Neural progenitor cell (in vitro differentiated cells): Measurements from ENCODE around the gene C6orf89. TPM values are rescaled to one million over a fixed set of nuclear protein-coding genes. Genes with fewer than 3 reads are reported as not detected.

Source experiments
- DNase-seq: peaks from one replicate; pipeline ENCODE4 v3.0.0-alpha.2; 2016; ENCODE audit warnings: low spot score
- H2AFZ ChIP-seq: fragments of 200-600 bp; sonication (generic); replicated peaks from 2 replicates; pipeline ENCODE4 v1.6.1; 2016; ENCODE audit warnings: antibody characterized with exemption
- H3F3A ChIP-seq: fragments of 200-600 bp; sonication (generic); 2 replicates; pipeline ENCODE4 v1.6.1; 2016; ENCODE audit warnings: antibody characterized with exemption, low read depth
- H3K27ac ChIP-seq: fragments of 200-600 bp; sonication (generic); 2 replicates; pipeline ENCODE4 v1.5.1; 2016; ENCODE audit warnings: mild to moderate bottlenecking
- H3K27me3 ChIP-seq: fragments of 200-600 bp; sonication (generic); 2 replicates; pipeline ENCODE4 v1.6.1; 2016; ENCODE audit warnings: mild to moderate bottlenecking, moderate library complexity
- H3K36me3 ChIP-seq: fragments of 200-600 bp; sonication (generic); 2 replicates; pipeline ENCODE4 v1.5.1; 2016
- H3K4me1 ChIP-seq: fragments of 200-600 bp; sonication (generic); 2 replicates; pipeline ENCODE4 v1.6.1; 2016; ENCODE audit warnings: mixed run types
- H3K4me2 ChIP-seq: fragments of 200-600 bp; sonication (generic); 2 replicates; pipeline ENCODE4 v1.6.1; 2016
- H3K4me3 ChIP-seq: fragments of 200-600 bp; sonication (generic); 2 replicates; pipeline ENCODE4 v1.5.1; 2016
- H3K79me2 ChIP-seq: fragments of 200-600 bp; sonication (generic); 2 replicates; pipeline ENCODE4 v1.6.1; 2016; ENCODE audit warnings: low read depth
- H3K9ac ChIP-seq: fragments of 200-600 bp; sonication (generic); 2 replicates; pipeline ENCODE4 v1.6.1; 2016
- H3K9me3 ChIP-seq: fragments of 200-600 bp; sonication (generic); 2 replicates; pipeline ENCODE4 v1.5.1; 2016; ENCODE audit warnings: low read depth
- H4K20me1 ChIP-seq: fragments of 200-600 bp; sonication (generic); 2 replicates; pipeline ENCODE4 v1.6.1; 2016; ENCODE audit warnings: low read depth
- H3K27ac Mint-ChIP-seq: 3 replicates; pipeline ENCODE4 v1.8.0; 2021; ENCODE audit warnings: mixed read lengths
- H3K27me3 Mint-ChIP-seq: 2 replicates; pipeline ENCODE4 v1.8.0; 2022; ENCODE audit warnings: low read depth, mild to moderate bottlenecking, inconsistent platforms, moderate library complexity, mixed read lengths; ENCODE audit not compliant: insufficient read depth
- H3K36me3 Mint-ChIP-seq: 3 replicates; pipeline ENCODE4 v1.8.0; 2021; ENCODE audit warnings: mixed read lengths
- H3K4me1 Mint-ChIP-seq: 3 replicates; pipeline ENCODE4 v1.8.0; 2021; ENCODE audit warnings: mixed read lengths
- H3K4me3 Mint-ChIP-seq: 3 replicates; pipeline ENCODE4 v1.8.0; 2021; ENCODE audit warnings: mild to moderate bottlenecking, moderate library complexity, mixed read lengths
- H3K9me3 Mint-ChIP-seq: 3 replicates; pipeline ENCODE4 v1.8.0; 2020; ENCODE audit warnings: mixed read lengths
- CTCF ChIP-seq: fragments of 200-600 bp; sonication (generic); IDR thresholded peaks from 2 replicates; pipeline ENCODE4 v1.5.1; 2017; ENCODE audit warnings: antibody characterized with exemption, mild to moderate bottlenecking
- EZH2 ChIP-seq: fragments of 200-600 bp; sonication (generic); IDR thresholded peaks from 2 replicates; pipeline ENCODE4 v1.6.1; 2017; ENCODE audit warnings: antibody characterized with exemption, mild to moderate bottlenecking, moderate library complexity
- EZH2phosphoT487 ChIP-seq: fragments of 200-600 bp; sonication (generic); IDR thresholded peaks from 2 replicates; pipeline ENCODE4 v1.6.1; 2017; ENCODE audit warnings: antibody characterized with exemption
- total RNA-seq: library from RNA; depleted of rRNA; stranded (reverse); fragments of >200 nt; gene quantifications from 2 replicates; pipeline ENCODE4 v1.2.3, GENCODE V29; 2015; ENCODE audit warnings: low replicate concordance

C6orf89 gene
- total RNA-seq, 1 donor from 2014 or later = 21.2 TPM

DNA sequence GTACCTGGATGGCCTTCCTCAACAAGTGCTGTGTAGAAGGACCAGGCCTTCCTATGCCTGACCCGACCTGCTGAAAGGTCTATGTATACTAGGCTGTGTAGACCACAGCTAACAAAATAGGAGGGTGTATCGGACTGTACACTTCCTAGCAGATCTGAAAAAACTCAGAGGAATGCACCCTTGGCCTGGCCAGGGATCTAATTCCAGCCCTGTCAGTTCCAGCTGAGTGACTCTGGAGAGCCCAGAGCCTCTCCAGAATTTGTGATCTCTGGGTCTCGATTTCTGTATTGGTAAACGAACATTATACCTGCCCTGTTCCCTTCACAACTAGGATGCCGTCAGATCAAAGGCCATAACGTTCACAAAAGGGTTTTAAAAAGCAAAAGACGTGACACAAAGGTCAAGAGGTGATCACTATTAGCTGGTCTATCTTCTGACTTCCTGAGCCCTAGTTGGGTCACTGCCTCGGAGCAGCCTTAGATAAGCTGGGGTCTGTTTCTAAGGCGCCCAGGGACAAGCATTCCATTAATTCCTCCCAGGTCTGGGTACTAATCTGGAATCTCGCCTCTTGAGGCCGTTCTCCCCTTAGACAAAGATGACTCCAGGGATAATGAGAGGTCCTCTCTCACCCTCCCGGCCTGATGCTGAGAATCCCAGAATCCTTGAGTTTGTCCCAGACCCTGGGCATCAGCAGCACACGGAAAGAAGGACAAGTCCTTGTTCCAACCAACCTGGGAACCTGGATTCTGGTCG is 86.3 kb downstream of the C6orf89 start:
- no peak for DNase-seq
- Mint-ChIP-seq H3K4me3 (no peak overlapping the region), H3K36me3 (peaks cover 19% of the 10 kb centered on the region), H3K27ac (no peak overlapping the region), H3K27me3 (no peaks in the 10 kb centered on the region), H3K9me3 (no peaks in the 10 kb centered on the region), H3K4me1 (no peaks in the 10 kb centered on the region)
- Histone ChIP-seq H3K79me2 (no peaks in the 10 kb centered on the region), H3K9me3 (no peaks in the 10 kb centered on the region), H3K9ac (no peak overlapping the region), H3K36me3 (no peaks in the 10 kb centered on the region), H3K27me3 (no peaks in the 10 kb centered on the region), H3K27ac (no peak overlapping the region), H3K4me3 (no peak overlapping the region), H3F3A (no peaks in the 10 kb centered on the region), H2AFZ (no peak overlapping the region), H3K4me2 (no peak overlapping the region), H3K4me1 (no peaks in the 10 kb centered on the region), H4K20me1 (no peaks in the 10 kb centered on the region)
- TF ChIP-seq CTCF = no peak
- TF ChIP-seq EZH2 = no peak
- TF ChIP-seq EZH2phosphoT487 = no peak

DNA sequence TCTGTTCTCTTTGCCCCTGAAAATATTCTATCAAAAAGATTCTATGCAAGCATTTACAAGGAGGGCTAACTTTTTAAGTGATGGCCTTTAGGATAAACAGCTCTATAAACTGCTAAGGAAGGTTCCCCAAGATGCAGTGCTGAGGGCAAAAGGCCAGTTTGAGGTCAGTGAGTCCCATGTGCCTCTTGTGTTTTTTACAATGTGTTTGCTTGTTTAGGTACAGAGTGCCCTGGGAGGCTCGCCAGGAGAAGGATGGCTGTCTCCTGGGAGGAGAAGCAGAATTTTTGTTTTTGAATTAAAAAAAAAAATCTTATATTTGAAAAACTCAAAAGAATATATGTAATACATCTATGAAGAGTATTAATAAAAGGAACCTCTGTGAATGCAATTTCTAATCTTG is 87.4 kb downstream of the C6orf89 start:
- DNase-seq = no peak
- Mint-ChIP-seq H3K9me3 (no peaks in the 10 kb centered on the region), H3K27me3 (no peaks in the 10 kb centered on the region), H3K27ac (no peak overlapping the region), H3K4me3 (no peak overlapping the region), H3K4me1 (no peaks in the 10 kb centered on the region), H3K36me3 (peaks cover 26% of the 10 kb centered on the region)
- no peak overlapping the region for H3K9ac ChIP-seq
- H3K4me1 ChIP-seq = no peaks in the 10 kb centered on the region
- no peaks in the 10 kb centered on the region for H3F3A ChIP-seq
- no peak overlapping the region for H2AFZ ChIP-seq
- H4K20me1 ChIP-seq = peaks cover 4% of the 10 kb centered on the region
- H3K27ac ChIP-seq = no peak overlapping the region
- TF ChIP-seq EZH2phosphoT487 (no peak), CTCF (no peak), EZH2 (no peak)
- no peaks in the 10 kb centered on the region for H3K79me2 ChIP-seq
- H3K4me2 ChIP-seq = no peak overlapping the region
- no peaks in the 10 kb centered on the region for H3K36me3 ChIP-seq
- H3K4me3 ChIP-seq = no peak overlapping the region
- no peaks in the 10 kb centered on the region for H3K9me3 ChIP-seq
- no peaks in the 10 kb centered on the region for H3K27me3 ChIP-seq

- Histone ChIP-seq H3K4me1 (no peaks in the 10 kb centered on the region), H3F3A (no peaks in the 10 kb centered on the region), H3K27ac (no peak overlapping the region), H3K27me3 (no peaks in the 10 kb centered on the region), H3K36me3 (no peaks in the 10 kb centered on the region), H3K4me2 (no peak overlapping the region), H2AFZ (no peak overlapping the region), H3K79me2 (peaks cover 4% of the 10 kb centered on the region), H3K9ac (no peak overlapping the region), H3K9me3 (no peaks in the 10 kb centered on the region), H4K20me1 (peaks cover 8% of the 10 kb centered on the region), H3K4me3 (no peak overlapping the region)
- Mint-ChIP-seq H3K27ac (no peak overlapping the region), H3K9me3 (no peaks in the 10 kb centered on the region), H3K36me3 (peaks cover 24% of the 10 kb centered on the region), H3K4me3 (no peak overlapping the region), H3K27me3 (no peaks in the 10 kb centered on the region), H3K4me1 (no peaks in the 10 kb centered on the region)
- no peak for DNase-seq
- TF ChIP-seq EZH2phosphoT487 (no peak), EZH2 (no peak), CTCF (no peak)
Measured at GRCh38 chr6:36973647-36974046, 87.9 kb downstream of the C6orf89 start.
